CD4-positive, alpha-beta T cell treated with Interleukin-15 for 4 hours (primary cell): Measurements from ENCODE around the gene TSPAN7.

Experiments used
- DNase-seq: peaks from one replicate; pipeline ENCODE4 v3.0.0-alpha.2; 2020; ENCODE audit warnings: low spot score

The TSPAN7 gene

DNA sequence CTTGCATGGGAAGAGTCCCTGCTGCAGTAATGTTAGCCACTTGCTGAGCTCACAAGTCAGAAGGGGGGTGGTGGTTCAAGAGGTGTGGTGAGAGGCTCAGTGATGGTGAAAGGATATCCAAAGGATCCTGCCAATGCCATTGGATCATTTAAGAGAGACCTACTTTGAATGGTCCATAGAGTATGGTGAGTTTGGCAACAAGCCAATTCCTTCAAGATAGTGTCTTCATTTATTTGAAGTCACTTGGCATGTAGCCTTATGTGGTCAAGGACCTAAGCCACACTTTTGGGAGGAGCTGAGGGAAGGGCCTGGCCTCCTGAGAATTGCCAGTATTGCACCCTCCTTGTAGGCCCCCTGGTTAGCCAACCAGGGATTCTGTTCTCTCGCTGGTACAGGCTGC is 87.9 kb downstream of the TSPAN7 start:
- no peak for DNase-seq

DNA sequence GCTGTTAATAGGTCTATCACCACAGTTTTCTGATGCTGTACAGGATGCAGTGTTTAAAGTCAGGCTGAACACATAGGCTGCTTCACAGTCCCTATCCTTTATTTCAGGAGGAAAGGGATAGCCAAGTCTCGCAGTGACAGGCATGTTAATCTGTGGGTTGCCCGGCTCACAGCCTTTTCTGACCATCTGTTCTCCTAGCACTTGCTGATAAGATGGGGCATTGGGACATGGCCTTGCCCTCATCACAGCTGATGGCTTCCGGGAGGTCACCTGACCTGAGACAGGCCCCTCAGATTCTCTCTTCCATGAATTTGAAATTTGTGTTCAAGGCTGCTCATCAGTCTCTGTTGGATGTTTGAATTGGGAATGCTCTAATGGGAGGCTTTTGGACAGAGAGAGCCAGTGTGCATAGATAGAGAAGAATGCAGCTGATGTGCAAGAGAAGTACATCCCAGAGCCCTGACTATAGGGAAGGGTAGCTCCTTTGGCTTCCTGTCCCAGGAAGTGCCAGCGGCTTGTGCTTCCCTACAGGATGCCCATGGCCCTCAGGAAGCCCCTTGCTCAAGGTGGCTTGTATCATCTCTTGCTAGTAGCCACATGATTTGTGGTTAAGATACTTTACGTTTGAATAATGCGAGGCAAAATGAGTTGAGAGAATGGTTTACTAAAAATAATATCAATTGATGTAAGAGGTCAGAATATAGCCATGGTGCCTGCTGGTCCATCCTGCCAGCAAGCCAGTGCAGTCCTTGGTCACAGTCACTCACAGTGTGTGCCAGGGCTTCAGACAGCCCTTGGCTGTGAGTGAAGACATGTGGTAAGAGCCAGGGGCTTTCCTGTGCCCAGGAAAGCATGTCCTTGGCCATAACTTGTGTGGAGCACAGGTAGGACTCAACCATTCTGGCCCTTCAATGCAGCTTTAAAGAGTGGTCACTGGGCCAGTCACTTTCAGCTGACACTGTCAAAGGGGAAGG is 88.6 kb downstream of the TSPAN7 start:
- no peak for DNase-seq

DNA sequence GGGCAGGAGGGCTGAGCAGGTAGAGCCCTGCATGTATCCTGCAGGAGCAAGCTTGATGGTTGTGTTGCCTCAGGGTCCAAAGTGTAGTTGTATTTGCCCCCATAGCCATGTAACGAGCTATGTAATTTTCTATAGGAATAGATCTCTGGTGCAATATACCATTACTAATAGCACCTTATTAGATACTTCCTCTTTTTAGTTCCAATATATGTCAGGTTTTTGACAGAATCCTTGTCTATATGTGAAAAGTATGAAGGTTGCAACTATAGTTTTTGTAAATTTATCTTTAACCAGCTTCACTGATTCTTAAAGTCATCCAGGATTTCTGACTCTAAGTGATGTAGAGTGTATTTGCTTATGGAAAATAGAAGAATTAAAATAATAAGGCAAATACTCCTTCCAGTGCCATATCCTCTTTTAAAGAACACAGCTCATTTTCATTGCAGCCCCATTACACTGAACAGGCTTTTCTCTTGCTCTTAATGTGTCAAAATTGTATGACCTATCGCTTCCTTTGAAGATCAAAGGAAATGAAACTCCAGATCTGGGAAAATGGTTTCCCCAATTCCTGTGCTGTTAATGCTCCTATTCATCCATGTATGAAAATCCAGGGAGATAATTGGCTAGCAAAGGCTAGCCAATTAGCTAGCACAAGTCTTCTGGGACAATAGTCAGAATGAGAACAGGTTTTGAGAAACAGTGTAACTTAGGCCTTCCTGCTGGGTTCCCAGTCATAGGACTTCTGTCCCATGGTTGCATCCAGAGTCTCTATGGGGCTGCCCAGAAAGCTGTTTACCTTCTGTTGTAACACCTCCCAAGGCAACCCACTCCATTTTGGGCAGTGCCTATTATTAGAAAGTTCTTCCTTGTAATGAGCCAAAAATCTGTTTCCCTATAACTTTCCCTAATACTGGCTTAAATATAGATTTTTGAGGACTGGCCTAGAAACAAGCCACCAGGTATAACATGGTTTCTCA is 90.6 kb downstream of the TSPAN7 start:
- DNase-seq, result no peak

DNA sequence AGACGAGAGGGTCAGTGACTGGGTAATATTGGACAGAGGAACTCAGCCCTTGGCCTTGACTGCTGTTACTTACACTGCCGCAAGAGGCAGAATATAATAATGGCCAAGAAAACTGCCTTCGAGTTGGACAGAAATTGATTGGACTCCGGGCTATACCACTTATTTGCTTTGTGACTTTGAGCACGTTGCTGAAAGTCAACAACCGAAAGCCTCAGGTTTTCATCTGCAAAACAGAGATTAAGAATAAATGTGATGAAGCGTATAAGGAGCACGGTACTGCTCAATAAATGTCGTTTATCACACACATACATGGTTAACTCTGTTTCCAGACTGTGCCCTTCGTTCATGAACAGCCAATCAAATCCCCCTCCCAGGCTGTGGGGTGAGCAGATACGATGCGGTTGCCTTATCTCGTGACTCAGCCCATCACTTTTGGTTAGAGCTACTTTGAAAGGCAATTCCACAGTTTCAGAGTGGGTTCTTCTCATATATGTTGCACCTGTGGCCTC is 91.6 kb downstream of the TSPAN7 start:
- no peak for DNase-seq

DNA sequence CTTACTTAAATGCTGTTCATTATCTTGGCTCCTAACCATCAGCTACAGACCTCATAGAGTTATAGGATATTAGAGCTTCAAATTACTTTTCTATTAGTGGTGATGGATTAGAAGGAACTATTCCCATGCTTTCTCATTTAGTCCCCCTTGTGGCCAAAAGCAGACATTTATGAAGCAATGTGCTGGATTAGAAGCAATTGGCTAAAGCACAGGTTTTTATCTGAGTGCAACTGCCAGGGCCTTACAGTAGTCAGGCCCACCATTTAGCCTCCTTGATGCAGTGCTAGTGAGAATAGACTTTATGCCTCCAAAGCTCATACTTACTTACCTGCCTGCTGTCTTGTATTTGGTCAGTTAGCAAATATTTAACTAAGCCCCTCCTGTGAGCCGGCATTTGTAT is 93.0 kb downstream of the TSPAN7 start:
- DNase-seq, result no peak

DNA sequence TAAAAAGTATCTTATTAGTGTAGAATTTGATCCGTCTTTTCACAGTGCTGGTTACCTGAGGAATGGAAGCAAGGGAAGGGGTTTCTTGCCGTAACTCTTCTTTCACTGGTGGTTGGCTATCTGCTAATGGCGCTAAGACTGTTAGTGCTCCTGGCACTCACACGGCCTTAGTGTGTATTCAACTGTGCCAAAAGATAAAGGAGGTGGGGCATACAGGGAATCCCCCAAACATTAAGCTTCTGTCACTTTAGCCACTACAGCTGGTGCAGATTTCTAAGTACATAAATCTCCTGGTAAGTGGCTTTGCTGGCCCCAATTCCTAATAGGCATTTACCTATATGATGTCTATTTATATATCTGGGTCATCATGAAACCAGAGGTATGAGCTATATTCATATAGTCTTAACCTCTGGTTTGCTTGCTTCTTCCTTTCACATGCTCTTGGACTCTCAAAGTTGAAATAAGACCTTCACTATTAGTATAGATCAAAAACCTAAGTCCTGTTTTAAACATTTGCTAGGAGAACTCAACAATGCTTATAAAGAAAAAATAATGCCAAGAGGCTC is 95.1 kb downstream of the TSPAN7 start:
- no peak for DNase-seq

DNA sequence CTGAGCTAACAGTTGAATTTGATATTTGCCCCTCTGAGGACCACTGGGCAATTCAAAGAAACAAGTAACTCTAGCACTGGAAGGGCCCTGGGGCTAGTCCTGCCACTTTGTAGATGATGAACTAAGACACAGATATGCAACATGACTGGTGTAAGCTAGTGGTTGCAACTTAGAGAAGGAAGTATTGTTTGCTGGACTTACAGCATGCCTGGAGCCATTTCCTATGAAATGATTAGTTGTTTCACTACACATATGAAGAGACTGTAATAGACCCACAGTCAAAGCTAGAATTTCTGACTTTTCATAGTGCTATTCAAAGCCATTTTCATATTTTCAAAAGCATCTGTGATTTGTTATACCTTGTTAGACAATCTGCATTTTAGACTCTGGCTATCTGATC is 96.2 kb downstream of the TSPAN7 start:
- DNase-seq, result no peak

DNA sequence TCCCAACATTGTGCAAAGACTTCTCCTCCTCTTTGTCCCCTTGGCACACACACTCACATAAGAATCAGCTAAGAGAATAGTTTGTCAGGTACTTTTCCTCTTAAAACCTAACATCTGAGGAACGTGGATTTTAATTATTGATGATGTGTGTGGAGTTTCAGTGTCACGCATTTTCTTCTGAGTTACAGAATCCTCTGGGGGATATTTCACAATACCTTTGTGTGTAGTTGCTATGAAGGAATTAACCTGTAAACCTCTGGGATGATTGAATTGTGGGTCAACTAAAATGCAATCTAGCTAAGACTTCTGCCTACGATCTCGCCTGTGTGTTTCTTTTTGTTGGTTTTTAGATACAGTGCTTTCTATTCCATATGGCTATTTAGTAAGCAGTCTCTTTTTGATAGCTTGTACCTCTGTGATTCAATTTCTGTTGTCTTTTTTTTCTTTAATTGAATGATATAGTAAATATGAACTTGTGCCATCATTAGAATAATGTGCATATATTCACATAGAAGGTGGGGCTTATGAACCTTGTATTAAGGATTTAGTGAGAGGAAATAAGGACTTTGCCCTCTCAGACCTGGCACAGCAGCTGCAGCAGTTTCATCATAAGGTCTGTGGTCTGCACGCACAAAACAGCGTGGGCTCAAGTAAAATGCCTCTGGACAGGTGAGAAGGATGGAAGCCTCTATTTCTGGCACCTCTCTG is 99.2 kb downstream of the TSPAN7 start:
- no peak for DNase-seq

DNA sequence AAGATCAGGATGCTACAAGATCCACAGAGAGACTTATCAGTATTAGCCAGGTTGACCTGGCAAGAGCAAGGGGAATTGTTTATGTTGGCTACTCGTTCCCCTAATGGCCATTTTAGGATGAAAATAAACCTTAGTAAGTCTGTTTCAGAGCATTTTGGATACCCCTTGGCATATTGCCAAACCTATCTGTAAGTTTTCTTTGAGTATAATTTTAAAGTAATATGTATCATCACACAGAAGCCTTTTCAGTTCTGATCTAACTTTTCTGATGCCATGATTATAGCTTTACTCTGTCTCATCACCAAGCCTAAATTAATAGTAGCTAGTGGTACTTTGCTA is 99.7 kb downstream of the TSPAN7 start:
- no peak for DNase-seq

DNA sequence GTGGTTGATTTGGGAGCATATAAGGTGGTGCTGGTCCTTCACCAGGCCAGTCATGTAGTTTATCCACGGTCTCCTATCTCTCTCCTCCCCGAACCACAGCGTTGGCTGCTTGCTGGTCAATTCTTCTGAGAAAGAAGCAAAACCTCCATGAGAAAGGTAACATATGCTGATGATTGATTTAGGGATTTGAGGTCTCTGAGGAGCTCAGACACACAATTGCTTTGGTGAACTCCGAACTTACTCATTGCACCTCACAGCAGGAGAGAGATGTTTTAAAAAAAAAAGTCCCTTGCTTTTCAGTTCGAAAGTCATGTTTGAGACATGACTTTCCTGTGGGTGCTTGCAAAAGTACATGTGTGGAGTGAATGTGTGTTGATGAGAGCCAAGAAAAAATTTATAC is 100.2 kb downstream of the TSPAN7 start:
- no peak for DNase-seq

DNA sequence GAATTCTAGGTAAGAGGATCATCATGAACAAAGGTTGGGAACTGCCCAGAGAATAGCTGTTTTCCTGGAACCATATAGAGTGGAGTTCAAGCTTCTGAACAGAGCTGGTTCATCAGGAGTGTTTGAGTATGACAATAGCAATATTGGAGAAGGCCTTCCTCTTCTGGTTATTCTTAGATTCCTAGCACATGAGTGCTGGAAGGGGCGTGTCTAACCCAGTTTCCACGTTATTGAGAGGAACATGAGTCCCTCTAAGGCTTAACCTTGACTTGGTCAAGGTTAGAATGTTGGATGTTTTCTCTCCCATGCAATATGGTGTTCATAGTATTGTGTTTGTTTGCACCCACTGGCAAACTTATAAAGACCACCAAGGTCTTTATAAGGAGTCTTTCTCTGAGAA is 101.3 kb downstream of the TSPAN7 start:
- DNase-seq, result no peak

DNA sequence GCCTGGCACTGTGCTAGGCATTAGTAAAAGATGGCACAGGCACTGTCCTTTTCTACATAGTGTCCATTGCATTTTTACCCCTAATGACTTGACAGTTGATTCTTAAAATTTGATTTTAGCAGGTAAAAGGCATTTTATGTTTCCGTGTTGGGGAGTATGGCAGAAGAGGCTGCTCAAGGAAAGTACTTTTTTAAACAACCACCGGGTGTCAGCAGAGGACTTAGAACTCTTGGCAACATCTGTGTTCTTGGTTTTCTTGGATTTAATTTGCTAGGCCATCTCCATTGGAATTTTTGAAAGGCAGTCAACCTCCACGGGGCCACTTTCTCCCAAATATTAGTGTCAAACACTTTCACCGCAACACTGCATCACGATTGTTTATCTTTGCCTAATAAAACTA is 102.9 kb downstream of the TSPAN7 start:
- DNase-seq, result no peak

DNA sequence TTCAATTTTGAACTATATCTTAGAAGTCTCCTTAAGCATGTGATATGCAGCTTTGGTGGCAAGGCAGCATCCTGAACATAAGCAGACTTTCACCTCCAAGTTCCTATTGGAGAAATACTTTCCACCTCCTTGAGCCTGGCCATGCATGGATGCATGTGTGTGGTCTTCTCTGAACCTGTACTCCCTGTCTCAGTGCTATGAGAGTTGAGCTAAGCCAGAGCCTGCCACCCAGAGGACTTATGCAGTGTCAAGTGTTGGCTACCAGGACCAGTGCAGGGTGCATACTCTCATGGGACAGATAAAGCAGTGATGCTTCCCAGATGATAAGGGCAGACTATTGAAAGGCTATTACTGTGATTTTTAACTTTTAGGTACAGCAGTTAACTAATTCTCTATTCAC is 105.6 kb downstream of the TSPAN7 start:
- no peak for DNase-seq

DNA sequence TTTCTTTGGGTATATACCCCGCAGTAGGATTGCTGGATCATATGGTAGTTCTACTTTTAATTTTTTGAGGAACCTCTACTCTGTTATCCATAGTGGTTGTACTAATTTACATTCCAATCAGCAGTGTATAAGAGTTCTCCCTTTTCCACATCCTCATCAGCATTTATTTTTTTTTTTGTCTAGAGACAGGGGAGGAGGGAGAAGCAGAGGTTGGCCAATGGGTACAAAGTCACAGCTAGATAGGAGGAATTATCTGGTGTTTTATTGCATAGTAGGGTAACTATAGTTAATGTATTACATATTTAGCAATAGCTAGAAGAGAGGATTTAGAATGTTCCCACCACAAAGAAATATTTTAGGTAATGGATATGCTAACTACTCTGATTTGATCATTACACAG is 107.4 kb downstream of the TSPAN7 start:
- no peak for DNase-seq

DNA sequence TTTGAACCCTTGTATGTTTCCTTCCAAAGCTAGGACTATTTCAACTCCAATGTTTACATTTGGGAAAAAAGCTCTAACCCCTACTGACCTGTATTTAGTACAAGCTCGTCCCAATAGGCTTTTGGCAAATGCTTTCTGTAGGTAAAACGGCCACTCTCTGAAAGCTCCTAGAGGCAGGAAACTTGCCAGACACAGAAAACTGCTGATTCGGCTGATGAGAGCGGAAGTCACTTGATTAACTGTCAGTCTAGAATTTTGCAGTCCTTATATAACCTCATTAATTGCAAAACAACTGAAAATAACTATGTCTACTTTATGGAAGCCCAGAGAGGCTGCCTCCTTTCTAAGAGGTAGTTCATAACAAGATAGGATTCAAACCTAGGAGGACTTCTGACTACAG is 108.1 kb downstream of the TSPAN7 start:
- peak; percentile 2 for DNase-seq

DNA sequence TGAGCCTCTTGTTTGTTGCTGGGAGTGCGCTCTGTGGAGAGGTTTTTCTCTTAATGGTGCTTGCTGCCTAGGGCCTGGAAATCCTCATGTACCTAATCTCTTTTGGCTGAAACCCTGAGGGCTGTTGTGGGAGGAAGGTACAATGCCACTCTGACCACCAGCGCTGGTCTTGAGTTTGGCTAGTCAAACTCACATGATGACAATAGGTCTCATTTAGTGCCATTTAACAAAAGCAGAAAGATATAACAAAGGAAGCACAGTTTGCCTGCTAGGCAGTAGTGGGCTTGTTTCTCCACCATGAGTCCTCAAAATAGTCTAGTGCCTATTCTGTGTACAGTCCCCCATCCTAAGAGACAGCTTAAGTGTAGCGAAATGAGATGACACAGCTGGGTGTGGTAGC is 111.3 kb downstream of the TSPAN7 start:
- DNase-seq, result no peak

DNA sequence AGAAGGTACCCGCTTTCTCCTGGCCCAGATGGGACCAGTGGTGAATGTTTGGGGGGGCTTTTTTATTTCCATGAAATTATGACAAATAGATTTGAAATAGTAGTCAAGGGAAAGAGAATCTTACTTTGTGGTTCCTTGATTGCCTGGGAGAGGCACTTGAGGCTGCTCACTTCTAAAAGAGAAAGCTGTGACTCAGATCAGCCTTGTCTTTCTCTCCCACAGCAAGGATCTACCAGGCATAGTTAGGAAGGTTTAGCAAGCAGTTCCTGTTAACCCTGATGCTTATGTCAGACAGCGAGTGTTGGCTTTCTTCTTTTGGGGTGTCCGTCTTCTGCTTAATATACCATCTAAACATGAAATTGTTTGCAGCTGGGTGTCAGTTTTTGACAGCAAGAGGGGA is 114.5 kb downstream of the TSPAN7 start:
- no peak for DNase-seq

DNA sequence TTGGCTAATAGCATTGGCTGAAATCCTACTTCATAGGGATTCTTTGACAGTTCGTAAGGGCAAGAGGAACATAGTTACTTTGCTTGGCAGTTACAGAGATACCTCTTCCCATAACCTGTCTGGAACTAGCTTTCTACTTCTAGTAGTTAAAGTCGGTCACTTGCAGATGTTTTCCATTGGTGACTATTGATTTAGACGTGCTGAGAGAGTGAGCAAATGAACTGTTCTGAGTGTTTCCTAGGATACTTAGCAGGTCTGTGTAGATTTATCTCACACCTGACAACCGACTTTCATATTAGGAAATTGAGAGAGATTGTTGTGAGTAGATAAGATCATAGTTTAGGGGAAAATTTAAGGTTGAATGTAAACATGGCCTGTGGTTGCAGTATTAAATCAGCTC is 116.8 kb downstream of the TSPAN7 start:
- no peak for DNase-seq

DNA sequence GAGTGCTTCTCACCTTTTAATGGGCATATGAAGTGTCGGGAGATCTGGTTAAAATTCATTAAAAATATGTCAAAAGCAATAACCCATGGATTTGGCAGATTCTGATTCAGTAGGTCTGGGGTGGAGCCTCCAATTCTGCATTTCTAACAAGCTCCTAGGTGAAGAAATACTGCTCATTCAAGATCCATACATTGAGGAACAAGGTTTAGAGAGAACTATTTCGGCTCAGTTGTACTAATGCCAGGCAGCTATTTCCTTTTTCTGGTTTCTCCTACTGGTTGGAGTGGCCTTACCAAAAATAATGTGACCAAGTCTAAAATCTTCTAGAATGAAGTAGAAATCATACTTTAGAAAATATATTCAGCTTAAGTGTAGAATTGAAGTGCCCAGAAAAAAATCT is 117.5 kb downstream of the TSPAN7 start:
- no peak for DNase-seq

DNA sequence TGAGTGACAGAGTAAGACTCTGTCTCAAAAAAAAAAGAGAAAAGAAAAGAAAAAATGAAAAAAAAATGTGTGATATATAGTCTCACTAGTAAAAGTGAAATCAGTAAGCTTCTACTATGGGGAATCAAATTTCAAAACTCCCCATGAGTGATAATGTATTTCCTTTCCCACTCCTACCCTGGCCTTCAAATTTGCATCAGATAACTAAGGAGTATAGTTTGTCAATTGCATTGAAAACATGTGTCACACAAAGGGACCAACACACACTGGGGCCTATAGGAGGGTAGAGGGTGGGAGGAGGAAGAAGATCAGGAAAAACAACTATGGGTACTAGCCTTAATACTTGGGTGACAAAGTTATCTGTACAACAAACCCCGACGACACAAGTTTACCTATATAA is 118.4 kb downstream of the TSPAN7 start:
- no peak for DNase-seq

DNA sequence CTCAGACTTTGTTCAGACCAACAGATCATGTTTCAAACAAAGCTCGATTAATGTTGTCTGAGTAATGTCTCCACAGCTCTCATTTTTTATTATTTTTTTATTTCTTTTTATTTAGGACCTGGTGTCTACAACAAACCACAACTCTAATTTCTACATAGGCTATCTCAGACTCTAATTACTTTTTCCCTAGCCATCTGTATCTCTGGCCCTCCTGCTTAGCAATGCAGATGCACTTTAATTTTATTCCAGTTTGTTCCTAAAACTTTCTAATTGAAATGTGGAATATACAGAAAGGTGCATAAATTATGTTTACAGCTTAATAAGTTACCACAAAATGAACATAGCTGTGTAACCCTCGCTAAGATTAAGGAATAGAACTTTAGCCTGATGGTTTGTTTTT is 120.8 kb downstream of the TSPAN7 start:
- DNase-seq, result no peak

DNA sequence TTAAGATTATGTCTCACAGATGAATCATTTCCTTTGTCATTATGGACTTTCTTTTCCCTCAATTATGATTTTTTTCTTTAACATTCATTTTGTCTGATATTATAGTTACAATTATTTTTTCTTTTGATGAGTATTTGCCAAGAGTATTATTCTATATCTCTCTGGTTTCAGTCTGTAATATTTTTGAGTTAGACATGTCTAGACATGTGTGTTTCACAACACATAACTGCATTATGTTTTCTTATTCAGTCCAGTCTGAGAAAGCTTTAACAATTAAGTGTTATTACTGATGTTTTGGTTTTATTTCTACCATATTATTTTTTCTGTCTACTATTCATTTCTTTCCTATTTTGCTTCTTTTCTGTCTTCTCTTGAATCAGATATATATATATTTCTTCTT is 131.6 kb downstream of the TSPAN7 start:
- no peak for DNase-seq
